GM12878 (cell line): ENCODE results near the gene CATSPER3.

Source experiments
- CHD2 ChIP-seq: IDR thresholded peaks from 2 replicates; pipeline ENCODE4 v1.6.1; 2011; ENCODE audit warnings: low read depth, low read length, improper control_type of control experiment, borderline replicate concordance
- CTCF ChIP-seq, 3 experiments: IDR thresholded peaks in 2 of 3; conservative IDR thresholded peaks in 1 of 3; 2 replicates each; pipeline ENCODE4 v1.5.1; 2011; ENCODE audit warnings: low read depth in 3 of 3, low read length in 3 of 3, mild to moderate bottlenecking in 3 of 3, control low read depth in 2 of 3, moderate library complexity in 2 of 3, inconsistent platforms in 1 of 3, mixed read lengths in 1 of 3; ENCODE audit not compliant: control insufficient read depth in 2 of 3, insufficient read depth in 1 of 3; ENCODE audit errors: extremely low read depth in 1 of 3
- IRF3 ChIP-seq: fragments of 450-650 bp; IDR thresholded peaks from 2 replicates; pipeline ENCODE4 v1.6.1; 2014; ENCODE audit warnings: mild to moderate bottlenecking
- MYC ChIP-seq: IDR thresholded peaks from 2 replicates; pipeline ENCODE4 v1.6.1; 2011; ENCODE audit warnings: mild to moderate bottlenecking, low read length, moderate library complexity, inconsistent platforms; ENCODE audit not compliant: insufficient read depth, insufficient replicate concordance, insufficient read length, severe bottlenecking
- NKRF ChIP-seq: fragments of 450-650 bp; conservative IDR thresholded peaks from 2 replicates; pipeline ENCODE4 v1.6.1; 2017; ENCODE audit warnings: mild to moderate bottlenecking, moderate library complexity
- PML ChIP-seq: IDR thresholded peaks from 2 replicates; pipeline ENCODE4 v1.6.1; 2012; ENCODE audit warnings: low read length, inconsistent platforms
- POLR2AphosphoS2 ChIP-seq: IDR thresholded peaks from 2 replicates; pipeline ENCODE4 v1.6.1; 2011; ENCODE audit warnings: low read depth, mild to moderate bottlenecking, low read length, improper control_type of control experiment, moderate library complexity
- SRF ChIP-seq, 2 experiments: IDR thresholded peaks; 2 replicates each; pipeline ENCODE4 v1.6.1; 2011; ENCODE audit warnings: low read depth in 2 of 2, low read length in 2 of 2, mild to moderate bottlenecking in 1 of 2, moderate library complexity in 1 of 2
- USF2 ChIP-seq: IDR thresholded peaks from 2 replicates; pipeline ENCODE4 v1.6.1; 2011; ENCODE audit warnings: low read depth, low read length, improper control_type of control experiment, borderline replicate concordance
- ZNF24 ChIP-seq: fragments of 450-650 bp; IDR thresholded peaks from 2 replicates; pipeline ENCODE4 v1.6.1; 2017; ENCODE audit warnings: antibody characterized with exemption, mild to moderate bottlenecking
- ZNF274 ChIP-seq: IDR thresholded peaks from one replicate; pipeline ENCODE4 v1.8.0; 2011; ENCODE audit not compliant: insufficient read length, insufficient read depth
- ZZZ3 ChIP-seq: IDR thresholded peaks from 2 replicates; pipeline ENCODE4 v1.6.1; 2011; ENCODE audit warnings: low read depth; ENCODE audit not compliant: control insufficient read depth, insufficient read length

GRCh38 chr5:134976841-134977240 is 9.1 kb downstream of the CATSPER3 start:
- TF ChIP-seq ZNF24 = no peak
- TF ChIP-seq SRF (IDR thresholded peaks at IDR 0.05; ENCODE audit: low read depth in 2 of 2, low read length in 2 of 2) = no peak
- TF ChIP-seq PML = no peak
- TF ChIP-seq NKRF = no peak
- TF ChIP-seq CTCF (IDR thresholded peaks at IDR 0.05 in 2 of 3, conservative IDR thresholded peaks at IDR 0.05 in 1 of 3; ENCODE audit: control insufficient read depth in 2 of 3, extremely low read depth in 1 of 3, insufficient read depth in 1 of 3, low read depth in 3 of 3, low read length in 3 of 3) = no peak
- TF ChIP-seq CHD2 = no peak
- no peak for TF ChIP-seq MYC
- no peak for TF ChIP-seq IRF3
- no peak for TF ChIP-seq ZNF274
- no peak for TF ChIP-seq ZZZ3
- TF ChIP-seq USF2 = no peak
- TF ChIP-seq POLR2AphosphoS2 = no peak
